ENCODE results near the gene MAP3K19. TPM values are rescaled to one million over a fixed set of nuclear protein-coding genes. Genes with fewer than 3 reads are reported as not detected.
"Not testable (repeated sequence)": the region's sequence is repeated elsewhere in the genome, so short reads cannot be mapped to it uniquely, and the experiment has no call there.

MAP3K19 gene
- polyA plus RNA-seq, 1 donor = not detected

DNA sequence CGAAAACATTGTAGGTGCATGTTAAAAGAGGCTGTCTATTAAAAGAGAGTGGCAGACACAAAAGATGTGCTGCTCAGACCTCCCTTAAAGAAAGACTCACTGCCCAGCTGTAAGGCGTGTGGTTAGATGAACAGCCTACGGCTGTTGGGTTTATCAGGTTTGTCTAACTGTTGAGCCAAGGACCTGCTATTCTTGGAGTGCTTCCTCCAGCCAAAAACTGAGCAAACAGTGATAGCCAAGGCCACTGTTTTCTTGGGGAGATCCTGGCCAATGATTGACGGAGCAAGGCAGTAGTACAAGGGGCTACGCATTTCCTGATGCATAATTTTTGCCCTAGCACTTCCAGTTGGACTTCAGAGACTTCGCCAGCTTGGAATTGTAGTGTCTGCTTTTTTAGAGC is 3.4 kb upstream of the MAP3K19 start:
- DNase-seq (ENCODE audit: low read depth) = no peak

DNA sequence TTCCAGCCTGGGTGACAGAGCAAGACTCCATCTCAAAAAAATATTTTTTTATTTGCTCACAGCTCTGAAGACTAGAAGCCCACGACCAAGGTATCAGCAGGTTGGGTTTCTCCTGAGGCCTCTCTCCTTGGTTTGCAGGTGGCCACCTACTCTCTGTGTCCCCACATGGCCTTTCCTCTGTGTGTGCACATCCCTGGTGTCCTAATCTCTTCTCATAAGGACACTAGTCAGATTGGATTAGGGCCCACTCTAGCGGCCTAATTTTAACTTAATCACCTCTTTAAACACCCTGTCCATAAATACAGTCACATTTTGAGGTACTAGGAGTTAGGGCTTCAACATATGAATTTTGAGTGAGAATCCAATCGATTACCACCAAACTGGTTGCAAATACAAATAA is 2.9 kb upstream of the MAP3K19 start:
- DNase-seq (ENCODE audit: low read depth) = no peak

DNA sequence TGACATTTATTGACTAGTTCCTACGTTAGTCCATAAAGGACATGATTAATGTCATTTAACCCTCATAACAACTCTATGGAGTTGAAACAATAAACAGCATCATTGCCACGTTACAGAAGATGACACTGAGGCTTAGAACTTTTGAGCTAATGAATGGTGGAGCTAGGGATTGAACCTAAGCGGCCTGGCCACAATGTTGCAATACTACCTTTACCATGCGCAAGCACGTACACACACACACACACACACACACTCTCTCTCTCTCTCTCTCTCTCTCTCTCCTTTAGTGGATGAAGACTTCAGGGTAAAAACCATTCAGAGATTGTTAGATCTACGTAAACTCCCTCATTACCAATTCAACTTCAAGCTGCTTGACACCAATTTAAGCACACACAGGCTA is 875 bp upstream of the MAP3K19 start:
- DNase-seq (ENCODE audit: low read depth) = no peak

GRCh38 chr2:135043345-135043744 is 3.9 kb downstream of the MAP3K19 start:
- DNase-seq (ENCODE audit: low read depth) = no peak

DNA sequence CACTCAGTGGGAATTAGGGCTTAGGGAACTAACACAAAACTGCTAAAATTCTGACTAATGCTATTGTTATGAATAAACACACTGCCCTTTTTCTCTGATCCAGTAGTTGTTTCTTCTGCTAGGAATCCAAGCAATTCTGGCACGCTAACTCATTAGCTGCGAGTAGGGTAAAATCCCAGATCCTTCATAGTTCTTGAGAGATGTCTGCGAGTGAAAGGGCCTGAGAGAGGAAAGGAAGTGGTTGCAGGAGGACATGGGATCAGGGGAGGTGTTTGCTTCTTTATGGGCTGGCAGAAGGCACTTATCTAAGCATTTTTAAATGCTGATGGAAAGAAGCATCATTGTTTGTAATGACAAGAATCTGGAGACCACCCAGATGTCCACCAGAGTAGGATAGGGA is 9.4 kb downstream of the MAP3K19 start:
- no peak for DNase-seq (ENCODE audit: low read depth)

GRCh38 chr2:135033216-135033615 is 14.0 kb downstream of the MAP3K19 start:
- not testable (repeated sequence) for DNase-seq (ENCODE audit: low read depth)

DNA sequence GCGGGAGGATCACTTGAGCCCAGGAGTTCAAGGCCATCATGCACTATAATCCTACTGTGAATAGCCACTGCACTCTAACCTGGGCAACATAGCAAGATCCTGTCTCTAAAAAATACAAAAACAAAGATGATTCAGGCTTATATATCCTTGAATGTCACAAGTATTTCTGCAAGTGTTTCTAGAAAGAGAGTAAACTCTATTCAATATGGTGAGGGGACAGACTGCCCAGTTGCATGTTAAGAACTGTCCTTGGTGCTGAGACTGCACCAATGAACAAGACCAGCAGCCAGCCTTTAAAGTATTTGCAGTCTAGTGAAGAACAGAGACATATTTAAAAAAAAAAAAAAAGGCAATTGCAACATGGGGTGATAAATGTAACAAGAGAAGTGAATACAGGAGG is 16.4 kb downstream of the MAP3K19 start:
- DNase-seq (ENCODE audit: low read depth) = no peak

- DNase-seq (ENCODE audit: low read depth) = no peak
Measured at GRCh38 chr2:135029481-135030134, 17.6 kb downstream of the MAP3K19 start.

DNA sequence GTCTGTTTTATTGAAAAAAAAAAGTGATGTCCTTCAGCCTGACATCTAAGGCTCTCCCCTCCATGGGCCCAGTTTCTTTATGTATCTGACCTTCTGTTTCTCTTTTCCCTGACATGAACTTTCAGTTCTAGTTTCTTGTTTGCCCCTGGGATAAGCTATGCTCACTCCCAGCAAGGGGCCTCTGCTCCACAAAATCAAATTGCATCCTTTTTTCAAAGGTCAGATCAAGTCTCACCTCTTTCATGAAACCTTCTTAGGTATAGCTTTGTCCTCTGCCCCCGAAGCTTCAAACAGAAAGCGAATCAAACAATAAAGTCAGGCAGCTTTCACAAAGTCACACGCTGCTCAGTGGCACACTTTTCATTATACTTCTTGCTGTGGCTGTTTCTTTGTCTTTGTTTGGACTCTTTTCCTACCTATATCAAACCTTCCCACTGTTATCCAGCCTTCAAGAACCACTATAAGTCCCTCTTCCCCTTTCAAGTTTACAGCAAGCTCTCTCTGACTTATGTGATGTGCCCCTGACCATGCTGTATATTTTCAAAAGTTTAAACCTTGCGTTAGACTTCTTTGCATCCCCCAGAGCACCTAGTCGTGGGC is 23.3 kb downstream of the MAP3K19 start:
- no peak for DNase-seq (ENCODE audit: low read depth)

DNA sequence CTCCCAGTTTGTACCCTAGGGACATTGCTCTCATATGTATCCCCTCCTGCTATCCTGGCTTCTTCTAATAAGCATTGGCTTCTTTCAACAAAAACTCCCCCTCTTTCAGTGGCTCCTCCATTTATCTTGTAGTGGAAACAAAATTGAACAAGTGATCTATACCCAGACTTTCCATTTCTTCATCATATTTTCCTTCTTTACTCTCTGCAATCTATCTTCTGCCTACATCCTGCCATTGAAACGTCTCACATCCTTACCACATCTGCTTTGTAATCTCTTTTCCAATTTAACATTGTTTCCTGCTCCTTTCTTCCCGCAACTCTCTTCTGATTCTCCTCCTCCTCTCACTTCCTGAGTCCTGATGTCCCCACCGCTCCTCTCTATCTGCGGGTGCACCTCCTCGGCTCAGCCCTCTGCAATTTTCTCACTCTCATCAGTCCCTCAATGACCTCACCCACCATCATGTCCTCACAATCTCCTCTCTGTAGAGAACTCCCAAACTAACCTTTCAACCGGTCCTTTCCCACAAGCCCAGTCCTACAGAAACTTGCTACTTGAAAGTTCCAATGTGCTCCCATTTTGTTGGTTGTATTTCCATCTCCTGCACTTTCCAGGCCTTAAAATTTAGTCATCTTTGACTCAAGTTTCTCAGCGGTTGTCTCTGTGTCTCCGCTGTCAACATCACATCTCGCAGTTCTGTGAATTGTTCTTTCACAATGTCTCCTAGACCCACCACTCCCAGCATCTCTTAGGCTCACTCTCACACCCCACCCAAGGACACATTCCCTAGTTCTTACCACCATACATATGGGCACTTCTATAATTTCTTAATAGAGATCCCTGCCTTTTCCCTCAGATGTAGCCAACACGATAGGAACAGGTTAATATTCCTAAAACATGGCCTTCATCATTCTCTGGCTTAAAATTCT is 24.0 kb downstream of the MAP3K19 start:
- DNase-seq (ENCODE audit: low read depth) = no peak

DNA sequence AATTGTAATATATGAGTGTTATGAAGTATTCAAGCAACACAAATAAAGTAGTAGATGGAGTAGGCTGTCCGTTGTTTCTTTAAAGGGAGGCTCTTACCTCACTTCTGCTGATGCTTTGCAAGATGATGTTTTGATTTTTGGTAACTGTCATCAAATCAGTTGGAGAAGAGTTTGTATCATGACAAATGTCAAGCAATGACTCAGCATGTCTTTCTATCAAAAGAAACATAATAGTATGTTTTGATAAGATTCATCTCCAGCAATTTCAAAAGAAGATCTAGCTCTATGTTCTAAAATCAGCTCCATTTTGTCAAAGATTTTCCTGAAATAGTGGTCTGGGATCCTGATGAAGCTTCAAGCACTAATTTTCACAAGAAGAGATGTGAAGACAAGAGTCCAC is 25.6 kb downstream of the MAP3K19 start:
- DNase-seq (ENCODE audit: low read depth) = no peak

DNA sequence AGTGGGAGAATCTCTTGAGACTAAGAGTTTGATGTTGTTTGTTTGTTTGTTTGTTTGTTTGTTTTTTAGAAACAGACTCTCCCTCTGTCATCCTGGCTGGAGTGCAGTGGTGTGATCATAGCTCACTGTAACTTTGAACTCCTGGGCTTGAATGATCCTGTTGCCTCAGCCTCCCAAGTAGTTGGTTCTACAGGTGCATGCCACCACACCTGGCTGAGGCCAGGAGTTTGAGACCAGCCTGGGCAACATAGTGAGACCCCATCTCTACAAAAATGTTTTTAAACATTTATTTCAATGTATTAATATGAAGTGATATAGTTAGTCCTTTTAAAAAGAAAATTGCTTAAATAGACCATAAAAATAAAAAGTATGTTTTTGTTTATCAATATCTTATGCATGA is 35.6 kb downstream of the MAP3K19 start:
- no peak for DNase-seq (ENCODE audit: low read depth)

DNA sequence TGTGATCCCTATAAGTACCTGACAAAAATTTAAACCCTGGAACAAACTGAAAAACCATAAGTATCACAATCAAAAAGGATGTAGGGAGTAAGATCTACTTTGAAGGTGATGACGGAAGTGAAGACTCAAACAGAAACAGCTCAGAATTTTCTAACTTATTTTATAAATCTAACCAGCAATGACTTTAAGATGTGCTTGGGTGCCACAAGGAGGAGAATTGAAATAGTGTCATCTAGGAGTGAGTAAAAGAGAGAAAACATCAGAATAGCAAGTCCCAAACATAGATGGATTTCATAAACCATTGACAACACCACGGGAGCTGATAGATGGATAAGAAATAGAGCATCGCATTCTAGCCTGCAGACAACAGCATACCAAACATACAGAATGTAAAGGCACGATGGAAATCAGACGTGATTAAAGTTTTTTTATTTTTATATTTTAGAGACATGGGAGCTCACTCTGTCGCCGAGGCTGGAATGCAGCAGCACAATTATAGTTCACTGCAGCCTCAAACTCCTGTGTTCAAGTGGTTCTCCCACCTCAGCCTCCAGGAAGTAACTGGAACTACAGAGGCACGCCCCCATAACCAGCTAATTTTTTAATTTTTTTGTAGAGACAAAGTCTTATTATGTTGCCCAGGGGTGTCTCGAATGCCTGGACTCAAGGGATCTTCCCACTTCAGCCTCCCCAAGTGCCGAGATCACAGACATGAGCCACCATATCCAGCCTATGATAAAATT is 36.9 kb downstream of the MAP3K19 start:
- no peak for DNase-seq (ENCODE audit: low read depth)

DNA sequence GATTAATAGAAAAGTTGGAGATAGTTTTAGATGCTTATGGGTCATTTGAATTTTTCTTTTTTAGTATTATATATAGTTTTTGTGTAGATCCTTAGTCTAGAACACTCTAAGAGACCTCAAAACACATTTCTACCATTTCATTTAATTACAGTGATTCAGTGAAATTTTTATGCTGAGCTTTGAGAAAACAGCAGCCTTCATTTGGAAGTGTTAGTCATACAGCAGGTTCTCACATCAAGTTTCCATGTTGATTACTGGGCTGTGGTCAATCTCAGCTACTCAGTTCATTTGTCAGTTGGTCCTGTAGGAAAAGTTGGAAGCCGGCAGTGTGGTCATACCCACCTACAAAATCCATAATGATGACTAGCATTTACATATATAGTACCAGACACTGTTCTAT is 37.9 kb downstream of the MAP3K19 start:
- DNase-seq (ENCODE audit: low read depth) = no peak

DNA sequence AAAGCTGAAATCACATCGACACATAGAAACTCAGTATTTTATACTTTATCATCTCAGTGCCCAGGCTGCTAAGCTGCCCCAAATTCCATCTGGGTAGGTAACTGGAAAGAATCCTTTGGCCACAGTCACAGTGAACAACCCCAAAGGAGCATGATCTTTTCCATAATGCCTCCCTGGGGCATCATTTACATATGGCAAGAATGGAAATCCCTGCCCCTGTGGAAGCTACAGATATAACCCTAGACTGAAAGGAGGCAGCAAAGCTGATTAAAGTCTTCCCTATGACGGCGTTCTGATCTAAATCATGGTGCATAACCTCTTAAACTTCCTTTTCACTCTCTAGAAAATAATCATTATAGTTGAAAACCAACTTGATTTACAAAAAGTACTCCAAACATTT is 41.5 kb downstream of the MAP3K19 start:
- no peak for DNase-seq (ENCODE audit: low read depth)

GRCh38 chr2:135004005-135004746 is 43.1 kb downstream of the MAP3K19 start:
- DNase-seq (ENCODE audit: low read depth) = peak; percentile 11

DNA sequence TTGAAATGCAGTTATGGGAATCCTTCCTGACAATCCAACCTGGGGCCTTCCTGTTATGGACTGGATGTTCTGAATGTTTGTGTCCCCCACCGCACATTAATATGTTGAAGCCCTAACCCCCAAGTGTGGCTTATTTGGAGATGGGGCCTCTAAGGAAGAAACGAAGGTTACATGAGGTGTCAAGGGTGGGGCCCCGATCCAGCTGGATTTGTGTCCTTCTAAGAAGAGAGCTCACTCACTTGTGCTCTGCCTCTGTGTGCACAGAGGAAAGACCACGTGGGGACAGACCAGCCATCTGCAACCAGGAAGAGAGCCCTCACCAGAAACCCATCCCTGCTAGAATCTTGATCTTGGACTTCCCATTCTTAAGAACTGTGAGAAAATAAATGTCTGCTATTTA is 44.4 kb downstream of the MAP3K19 start:
- DNase-seq (ENCODE audit: low read depth) = no peak

DNA sequence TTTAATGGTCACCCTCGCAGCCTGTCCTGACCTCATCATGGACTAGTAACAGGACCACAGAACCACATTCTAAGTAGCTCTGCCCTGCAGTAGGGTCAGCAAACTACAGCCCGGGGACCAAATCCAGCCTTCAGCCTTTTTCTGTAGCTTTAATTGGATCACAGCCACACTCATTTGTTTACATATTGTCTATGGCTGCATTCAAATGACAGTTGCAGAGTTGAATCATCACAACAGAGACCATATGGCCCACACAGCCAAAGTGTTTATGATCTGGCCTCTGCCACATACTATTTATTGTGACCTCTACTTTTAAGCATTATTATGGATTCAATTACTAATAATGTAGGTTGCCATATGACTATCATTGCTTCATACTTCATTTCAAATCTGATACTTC is 47.7 kb downstream of the MAP3K19 start:
- DNase-seq (ENCODE audit: low read depth) = no peak

DNA sequence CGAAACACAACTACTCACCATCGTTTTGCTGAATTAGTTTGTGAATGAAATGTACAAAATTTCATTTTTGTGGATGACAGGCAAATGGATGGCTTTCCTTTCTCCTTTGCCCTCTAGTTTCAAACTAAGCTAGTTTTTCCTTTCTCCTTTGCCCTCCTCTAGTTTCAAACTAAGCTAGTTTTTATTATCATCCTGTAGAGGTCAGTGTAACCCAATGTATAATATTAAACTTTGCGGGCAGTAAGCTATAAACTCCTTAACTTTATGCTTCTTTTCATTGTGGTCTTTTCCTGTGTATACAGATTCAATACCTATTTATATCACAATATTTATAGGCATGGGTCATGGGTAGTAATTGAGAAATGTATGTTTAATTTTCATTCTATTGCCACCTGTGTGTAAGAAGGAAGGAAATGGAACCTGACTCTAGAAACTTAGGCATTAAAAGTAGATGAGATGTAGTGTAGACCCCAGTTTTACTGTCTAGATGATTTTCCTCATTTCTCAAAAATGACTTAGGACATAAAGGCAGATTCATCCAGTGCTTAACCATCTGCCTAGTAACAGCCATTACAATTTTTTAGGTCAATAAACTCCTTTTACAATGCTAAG is 58.1 kb downstream of the MAP3K19 start:
- DNase-seq (ENCODE audit: low read depth) = peak; percentile 8

DNA sequence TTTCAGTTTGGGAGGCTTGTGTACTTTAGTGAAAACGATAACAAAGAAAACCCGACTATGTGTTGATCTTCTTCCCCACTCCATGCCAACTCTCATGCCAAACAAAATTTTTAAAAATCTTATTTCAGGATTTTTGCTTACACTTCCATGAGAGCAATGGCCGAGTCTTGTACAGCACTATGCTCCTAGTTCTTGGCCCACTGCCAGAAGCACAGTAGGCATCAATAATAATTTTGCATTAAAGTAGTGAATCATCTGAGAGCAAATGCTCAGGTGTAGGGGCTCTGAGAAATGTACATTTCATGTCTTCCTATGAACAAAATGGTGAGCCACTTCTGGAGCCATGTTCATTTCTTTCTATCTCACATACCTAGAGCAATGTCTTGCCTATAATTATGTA is 62.2 kb downstream of the MAP3K19 start:
- no peak for DNase-seq (ENCODE audit: low read depth)

DNA sequence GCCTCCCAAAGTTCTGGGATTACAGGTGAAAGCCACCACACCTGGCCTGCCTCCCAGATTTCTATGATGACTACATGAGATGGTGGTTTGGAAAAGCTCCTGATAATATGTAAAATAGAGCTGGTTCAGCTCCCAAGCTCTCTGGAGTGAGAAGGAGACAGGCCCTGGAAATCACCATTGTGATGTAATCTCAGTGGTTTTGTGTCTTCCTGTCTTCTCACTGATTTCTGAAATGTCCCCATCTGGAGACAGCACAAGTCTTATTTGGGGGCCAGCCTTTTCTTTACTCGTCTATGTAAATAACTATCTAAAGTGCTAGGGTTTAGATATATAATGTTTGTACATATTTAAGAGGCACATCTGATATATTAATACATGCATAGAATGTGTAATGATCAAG is 64.6 kb downstream of the MAP3K19 start:
- DNase-seq (ENCODE audit: low read depth) = no peak
